HAP-1 (cell line): ENCODE measurements around the gene MOAP1.
A peak's percentile ranks its signal among the peaks of the same experiment; 100 is the strongest.
"Not testable (repeated sequence)": the region's sequence is repeated elsewhere in the genome, so short reads cannot be mapped to it uniquely, and the experiment has no call there.

ENCODE experiments used
- DNase-seq, 2 experiments: peaks; one replicate each; pipeline ENCODE4 v3.0.0-alpha.2; 2016 to 2020; ENCODE audit warnings: low spot score in 2 of 2
- H3K27me3 ChIP-seq: fragments of 250-450 bp; sonication (Bioruptor Pico); 2 replicates; pipeline ENCODE4 v1.5.1; 2020; ENCODE audit warnings: low read depth, mild to moderate bottlenecking, moderate library complexity
- H3K36me3 ChIP-seq: fragments of 250-450 bp; sonication (Bioruptor Pico); replicated peaks from 2 replicates; pipeline ENCODE4 v1.5.1; 2020; ENCODE audit warnings: mild to moderate bottlenecking
- H3K4me1 ChIP-seq: fragments of 250-450 bp; sonication (Bioruptor Pico); 2 replicates; pipeline ENCODE4 v1.5.1; 2020; ENCODE audit warnings: mild to moderate bottlenecking
- H3K4me3 ChIP-seq: fragments of 250-450 bp; sonication (Bioruptor Pico); 2 replicates; pipeline ENCODE4 v1.5.1; 2020; ENCODE audit warnings: mild to moderate bottlenecking, moderate library complexity
- H3K9me3 ChIP-seq: fragments of 250-450 bp; sonication (Bioruptor Pico); 2 replicates; pipeline ENCODE4 v1.5.1; 2020; ENCODE audit warnings: mild to moderate bottlenecking, moderate library complexity
- in situ Hi-C: fragments of 300-500 bp; cut with MboI; formaldehyde crosslinking; loops from 3 replicates; pipeline ENCODE4 v1.14.3; 2020; ENCODE audit warnings: low sequenced_read_pairs, inconsistent platforms, mixed read lengths

MOAP1 gene

GRCh38 chr14:93206793-93207467 lies 22.2 kb upstream of the MOAP1 start, which contains the start of the genes GON7 and UBR7:
Gene GON7 (minus strand): TSS chr14:93207065. CDS start chr14:93207037, 28 bp downstream.
Gene UBR7 (plus strand): TSS chr14:93207256. CDS start chr14:93207292, 36 bp downstream.
- in situ Hi-C loops, result no loop called here
- H3K9me3 ChIP-seq, result no peaks in the 10 kb centered on the region
- H3K4me1 ChIP-seq, result peaks cover 12% of the 10 kb centered on the region; the same call in 1 of the 2 replicates
- peaks cover 19% of the 10 kb centered on the region for H3K36me3 ChIP-seq
- H3K27me3 ChIP-seq, result no peaks in the 10 kb centered on the region
- peak within 1 kb of the TSS; percentile 90 for H3K4me3 ChIP-seq
- peak; percentile 98 to 100 for DNase-seq

- DNase-seq, result no peak
- no peaks in the 10 kb centered on the region for H3K9me3 ChIP-seq
- H3K27me3 ChIP-seq, result no peaks in the 10 kb centered on the region
- peaks cover 3% of the 10 kb centered on the region; the same call in 1 of the 2 replicates for H3K36me3 ChIP-seq
- H3K4me1 ChIP-seq, result no peaks in the 10 kb centered on the region
- H3K4me3 ChIP-seq, result no peak overlapping the region
- in situ Hi-C loops, result no loop called here
These were observed 16.5 kb upstream of the MOAP1 start for GRCh38 chr14:93201155-93201704.

GRCh38 chr14:93200553-93200952 lies 15.9 kb upstream of the MOAP1 start:
- in situ Hi-C loops, result no loop called here
- H3K9me3 ChIP-seq, result no peaks in the 10 kb centered on the region
- H3K4me1 ChIP-seq, result no peaks in the 10 kb centered on the region
- no peak overlapping the region for H3K4me3 ChIP-seq
- DNase-seq, result no peak
- peaks cover 3% of the 10 kb centered on the region; the same call in 1 of the 2 replicates for H3K36me3 ChIP-seq
- no peaks in the 10 kb centered on the region for H3K27me3 ChIP-seq

- 0 out of 2 replicates have a peak, but pooled peaks cover 3% of the 10 kb centered on the region for H3K36me3 ChIP-seq
- no peaks in the 10 kb centered on the region for H3K27me3 ChIP-seq
- H3K4me3 ChIP-seq, result no peak overlapping the region
- H3K9me3 ChIP-seq, result no peaks in the 10 kb centered on the region
- in situ Hi-C loops, result no loop called here
- no peak for DNase-seq
- H3K4me1 ChIP-seq, result no peaks in the 10 kb centered on the region
These were observed 14.3 kb upstream of the MOAP1 start for GRCh38 chr14:93199031-93199430.

- no peak for DNase-seq
- Histone ChIP-seq H3K9me3 (no peaks in the 10 kb centered on the region), H3K27me3 (no peaks in the 10 kb centered on the region), H3K4me1 (no peaks in the 10 kb centered on the region), H3K4me3 (no peak overlapping the region), H3K36me3 (no peaks in the 10 kb centered on the region)
- in situ Hi-C loops, result no loop called here
These were observed 10.8 kb upstream of the MOAP1 start for GRCh38 chr14:93195316-93195999.

- Histone ChIP-seq H3K4me3 (no peak overlapping the region), H3K4me1 (peaks cover 13% of the 10 kb centered on the region), H3K27me3 (no peaks in the 10 kb centered on the region), H3K36me3 (peaks cover 31% of the 10 kb centered on the region), H3K9me3 (no peaks in the 10 kb centered on the region)
- no peak for DNase-seq
- in situ Hi-C loops, result no loop called here
These were observed 2.3 kb upstream of the MOAP1 start for GRCh38 chr14:93186956-93187355.

GRCh38 chr14:93186466-93186865 lies 1.8 kb upstream of the MOAP1 start:
- no peaks in the 10 kb centered on the region for H3K9me3 ChIP-seq
- in situ Hi-C loops, result no loop called here
- no peaks in the 10 kb centered on the region for H3K27me3 ChIP-seq
- no peak overlapping the region for H3K4me3 ChIP-seq
- H3K4me1 ChIP-seq, result peaks cover 13% of the 10 kb centered on the region
- H3K36me3 ChIP-seq, result peaks cover 32% of the 10 kb centered on the region
- DNase-seq, result no peak

- in situ Hi-C loops, result no loop called here
- H3K36me3 ChIP-seq, result peaks cover 32% of the 10 kb centered on the region
- no peaks in the 10 kb centered on the region for H3K9me3 ChIP-seq
- H3K4me3 ChIP-seq, result peak overlapping the region; percentile 97
- peaks cover 13% of the 10 kb centered on the region for H3K4me1 ChIP-seq
- no peaks in the 10 kb centered on the region for H3K27me3 ChIP-seq
- DNase-seq, result no peak
These were observed 638 bp upstream of the MOAP1 start for GRCh38 chr14:93185349-93185720.

- peak overlapping the region; percentile 97 for H3K4me3 ChIP-seq
- DNase-seq, result no peak
- H3K9me3 ChIP-seq, result no peaks in the 10 kb centered on the region
- no peaks in the 10 kb centered on the region for H3K27me3 ChIP-seq
- in situ Hi-C loops, result no loop called here
- peaks cover 13% of the 10 kb centered on the region for H3K4me1 ChIP-seq
- H3K36me3 ChIP-seq, result peaks cover 30% of the 10 kb centered on the region
These were observed 940 bp downstream of the MOAP1 start for GRCh38 chr14:93183596-93184317.

GRCh38 chr14:93175492-93175891 lies 9.2 kb downstream of the MOAP1 start:
- H3K36me3 ChIP-seq, result no peaks in the 10 kb centered on the region
- DNase-seq, result no peak
- H3K4me1 ChIP-seq, result no peaks in the 10 kb centered on the region
- in situ Hi-C loops, result no loop called here
- H3K27me3 ChIP-seq, result no peaks in the 10 kb centered on the region
- no peaks in the 10 kb centered on the region for H3K9me3 ChIP-seq
- no peak overlapping the region for H3K4me3 ChIP-seq

GRCh38 chr14:93174731-93175130 lies 10.0 kb downstream of the MOAP1 start:
- H3K27me3 ChIP-seq, H3K4me1 ChIP-seq, H3K9me3 ChIP-seq, H3K4me3 ChIP-seq, H3K36me3 ChIP-seq, DNase-seq, in situ Hi-C loops: not testable (repeated sequence)

GRCh38 chr14:93173943-93174395 lies 10.7 kb downstream of the MOAP1 start:
- Histone ChIP-seq H3K4me3 (no peak overlapping the region), H3K27me3 (no peaks in the 10 kb centered on the region), H3K4me1 (no peaks in the 10 kb centered on the region), H3K9me3 (no peaks in the 10 kb centered on the region), H3K36me3 (no peaks in the 10 kb centered on the region)
- in situ Hi-C loops, result no loop called here
- no peak for DNase-seq

GRCh38 chr14:93171376-93171775 lies 13.3 kb downstream of the MOAP1 start:
- H3K4me1 ChIP-seq, result no peaks in the 10 kb centered on the region
- in situ Hi-C loops, result no loop called here
- no peaks in the 10 kb centered on the region for H3K27me3 ChIP-seq
- no peak for DNase-seq
- no peak overlapping the region for H3K4me3 ChIP-seq
- no peaks in the 10 kb centered on the region for H3K9me3 ChIP-seq
- H3K36me3 ChIP-seq, result no peaks in the 10 kb centered on the region
